IPS-18c (cell line): Measurements from ENCODE around the gene PLXDC2.

Experiments
- H3K4me3 ChIP-seq: 2 replicates; pipeline ENCODE4 v1.7.0; 2013; ENCODE audit warnings: low read depth, mild to moderate bottlenecking, low read length, moderate library complexity; ENCODE audit not compliant: insufficient read depth
- H3K9me3 ChIP-seq: one replicate; pipeline ENCODE4 v1.6.1; 2013; ENCODE audit warnings: mild to moderate bottlenecking, low read length, moderate library complexity; ENCODE audit not compliant: control insufficient read depth, insufficient read depth

PLXDC2 gene

DNA sequence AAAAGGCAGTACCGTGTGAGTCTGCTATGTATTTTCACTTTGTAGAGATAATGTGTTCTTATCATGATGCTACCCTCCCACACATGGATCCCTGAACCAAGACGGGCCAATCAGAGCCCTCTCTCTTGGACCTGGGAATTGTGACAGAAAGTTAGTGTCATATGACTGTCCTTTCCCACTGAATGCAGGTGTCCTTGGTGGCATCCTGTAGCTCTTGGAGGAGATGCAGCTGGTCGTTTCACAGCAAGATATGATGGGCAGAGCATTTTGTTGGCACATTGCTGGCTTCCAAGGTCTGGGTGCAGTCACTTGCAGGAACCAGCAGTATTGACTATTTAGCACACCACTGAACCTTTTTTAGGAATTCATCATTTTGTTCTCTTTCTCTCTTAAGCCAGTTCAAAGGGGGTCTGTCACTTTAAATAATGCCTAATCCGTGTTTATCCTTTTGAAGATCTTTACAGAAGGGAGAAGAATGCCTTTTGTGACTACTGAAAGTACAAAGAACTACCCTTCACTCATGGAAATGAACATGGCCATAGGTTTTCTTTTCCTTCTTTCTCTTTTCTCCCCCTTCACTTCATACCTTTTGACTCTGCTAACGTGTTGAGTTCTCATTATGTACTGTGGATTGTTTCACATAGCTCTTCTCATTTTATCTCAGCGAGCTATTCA, 125.1 kb downstream of the PLXDC2 start:
- Histone ChIP-seq H3K9me3 (no peaks in the 10 kb centered on the region), H3K4me3 (no peak overlapping the region)

DNA sequence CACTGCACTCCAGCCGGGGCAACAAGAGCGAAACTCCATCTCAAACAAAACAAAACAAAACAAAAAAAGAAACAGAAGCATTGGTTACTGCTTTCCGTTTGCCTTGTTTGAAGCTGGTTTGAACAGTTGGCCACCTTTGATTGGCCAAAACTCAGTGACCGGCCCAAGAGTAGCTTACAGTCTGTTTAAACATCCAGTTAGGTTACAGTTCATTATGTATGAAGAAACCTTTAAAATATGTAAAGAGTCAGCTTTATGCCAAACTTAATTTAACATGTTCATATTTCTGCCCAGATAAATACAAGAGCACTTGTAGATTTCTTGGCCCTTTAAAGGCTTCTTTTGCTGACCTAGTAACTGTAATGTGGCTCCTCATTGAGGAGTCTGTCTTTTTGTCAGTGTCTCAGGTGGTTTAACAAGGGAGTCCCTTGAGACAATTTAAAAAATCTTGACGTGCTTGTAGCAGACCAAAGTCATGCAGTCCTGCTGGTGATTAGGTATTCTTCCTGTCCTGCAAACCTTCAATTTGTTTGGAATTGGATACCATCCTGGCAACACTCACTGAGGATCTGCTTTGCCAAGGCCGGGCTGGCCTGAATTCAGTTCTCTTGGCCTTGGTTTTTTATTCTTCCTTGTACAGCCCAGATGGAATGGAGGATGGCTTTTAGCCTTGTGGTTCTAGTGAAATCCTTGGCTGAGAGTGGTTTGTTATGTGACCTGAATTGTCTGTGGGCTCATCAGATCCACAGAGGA, 128.9 kb downstream of the PLXDC2 start:
- Histone ChIP-seq H3K9me3 (no peaks in the 10 kb centered on the region), H3K4me3 (no peak overlapping the region)

DNA sequence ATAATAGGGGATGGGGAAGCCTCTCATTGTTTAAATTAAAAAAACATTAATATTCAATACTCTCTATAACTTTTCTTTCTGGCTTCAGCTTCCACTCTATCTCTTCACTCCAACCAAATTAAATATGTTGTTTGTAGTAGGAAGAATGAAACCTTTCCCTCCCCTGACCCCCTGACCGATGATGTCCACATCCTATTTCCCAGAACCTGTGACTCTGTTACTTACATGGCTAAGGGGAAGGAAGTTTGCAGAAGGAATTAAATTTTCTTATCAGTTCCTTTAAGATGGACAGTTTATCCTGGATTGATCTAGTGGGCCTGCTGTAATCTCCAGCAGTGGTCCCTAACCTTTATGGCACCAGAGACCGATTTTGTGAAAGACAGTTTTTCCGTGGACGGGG, 130.0 kb downstream of the PLXDC2 start:
- Histone ChIP-seq H3K4me3 (no peak overlapping the region), H3K9me3 (no peaks in the 10 kb centered on the region)

DNA sequence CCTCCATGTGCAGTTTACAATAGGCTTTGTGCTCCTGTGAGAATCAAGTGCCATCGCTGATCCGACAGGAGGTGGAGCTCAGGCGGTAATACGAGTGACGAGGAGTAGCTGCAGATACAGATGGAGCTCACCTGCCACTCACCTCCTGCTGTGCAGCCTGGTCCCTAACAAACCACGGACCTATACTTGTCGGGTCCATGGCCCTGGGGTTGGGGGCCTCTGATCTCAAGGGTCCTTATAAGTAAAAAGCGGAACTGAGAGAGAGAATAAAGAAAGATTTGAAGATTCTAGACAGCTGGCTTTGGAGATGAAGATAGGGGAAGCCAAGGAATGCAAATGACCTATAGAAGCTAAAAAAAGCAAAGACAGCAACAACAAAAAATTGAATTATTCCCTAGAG, 130.6 kb downstream of the PLXDC2 start:
- Histone ChIP-seq H3K9me3 (no peaks in the 10 kb centered on the region), H3K4me3 (no peak overlapping the region)

DNA sequence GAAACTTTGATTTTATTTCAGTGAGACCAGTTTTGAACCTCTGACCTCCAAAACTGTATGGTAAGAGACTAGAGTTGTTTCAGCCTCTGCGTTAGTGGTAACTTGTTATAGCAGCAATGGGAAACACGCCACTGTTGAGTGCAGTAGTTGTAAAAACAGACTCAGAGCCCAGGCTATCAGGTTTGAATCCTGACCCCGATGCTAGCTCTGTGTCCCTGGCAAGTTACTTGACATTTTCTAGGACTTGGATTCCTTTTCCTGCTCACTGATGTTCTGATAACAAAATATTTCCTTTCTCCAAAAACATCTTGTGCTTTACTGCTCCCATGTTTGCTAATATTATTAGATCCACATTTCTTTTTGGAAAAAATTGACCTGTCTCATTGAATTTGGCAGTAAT, 131.0 kb downstream of the PLXDC2 start:
- no peaks in the 10 kb centered on the region for H3K9me3 ChIP-seq
- H3K4me3 ChIP-seq = no peak overlapping the region

DNA sequence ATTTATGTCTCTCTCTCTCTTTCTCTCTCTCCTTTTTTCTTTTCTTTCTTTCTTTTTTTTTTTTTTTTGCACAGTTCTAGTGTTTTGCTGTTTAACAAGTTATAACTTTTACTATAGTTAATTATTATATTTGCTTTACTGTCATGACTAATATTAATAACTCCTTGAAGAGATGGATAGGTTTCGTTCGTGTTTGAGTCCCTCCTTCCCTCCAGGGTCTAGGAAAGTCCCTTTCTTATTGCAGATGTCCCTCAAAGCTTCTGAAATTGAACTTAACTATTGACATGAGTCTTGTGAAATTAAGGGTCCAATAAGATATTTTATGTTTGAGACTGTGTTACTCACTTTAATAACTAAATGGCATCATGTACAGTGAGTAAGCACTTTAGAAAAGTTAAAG, 131.4 kb downstream of the PLXDC2 start:
- Histone ChIP-seq H3K4me3 (no peak overlapping the region), H3K9me3 (no peaks in the 10 kb centered on the region)

DNA sequence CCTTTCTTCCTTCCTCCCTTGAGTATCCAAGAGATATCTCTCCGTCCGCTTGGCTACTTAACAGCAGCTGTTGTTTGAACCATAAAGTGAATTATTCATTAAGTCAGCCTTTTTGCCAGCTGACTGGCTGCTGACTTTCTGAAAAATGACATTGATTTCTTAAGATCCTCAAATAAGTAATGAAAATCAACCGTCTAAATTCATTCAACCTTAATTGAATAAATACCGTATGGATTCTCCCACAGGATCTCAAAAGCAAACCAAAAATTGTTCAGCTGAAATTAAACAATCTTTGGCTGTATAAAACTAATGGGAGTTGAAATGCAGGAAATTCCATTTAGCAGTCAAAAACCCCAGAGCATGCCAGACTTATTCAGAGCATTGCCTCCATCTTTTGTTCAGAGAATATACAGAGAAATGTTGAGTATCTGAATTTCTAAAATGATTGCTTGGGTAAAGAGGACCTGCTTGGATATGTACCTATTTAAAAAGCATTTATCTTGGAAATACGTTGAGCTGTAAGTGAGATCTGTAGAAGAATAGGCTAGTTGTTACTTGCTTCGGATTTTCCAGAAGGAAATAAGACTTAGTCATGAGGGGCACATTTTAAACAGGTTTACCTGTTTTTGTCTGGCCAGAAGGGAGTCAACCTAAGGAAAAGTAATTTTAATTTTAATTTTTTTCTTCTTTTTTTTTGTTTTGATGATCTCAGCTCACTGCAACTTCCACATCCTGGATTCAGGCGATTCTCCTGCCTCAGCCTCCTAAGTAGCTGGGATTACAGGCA, 136.2 kb downstream of the PLXDC2 start:
- H3K4me3 ChIP-seq = no peak overlapping the region
- no peaks in the 10 kb centered on the region for H3K9me3 ChIP-seq

DNA sequence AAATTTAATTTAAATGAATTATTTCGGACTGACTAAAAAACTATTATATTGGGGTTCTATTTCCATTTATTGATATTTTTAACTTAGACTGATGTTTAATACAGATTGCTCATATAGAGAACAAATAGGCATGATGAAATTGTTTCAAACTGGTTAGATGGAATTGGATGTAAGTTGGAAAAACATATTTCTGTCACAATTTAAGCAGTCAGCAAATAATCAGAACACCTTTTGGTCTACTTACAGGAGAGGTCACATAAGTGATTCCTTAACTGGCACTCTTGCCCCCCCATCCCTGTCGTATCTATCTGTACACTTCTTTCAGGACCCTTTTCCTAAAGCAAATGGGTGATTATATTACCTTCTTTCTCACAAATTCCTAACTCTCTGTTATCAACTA, 138.4 kb downstream of the PLXDC2 start:
- Histone ChIP-seq H3K9me3 (no peaks in the 10 kb centered on the region), H3K4me3 (no peak overlapping the region)

DNA sequence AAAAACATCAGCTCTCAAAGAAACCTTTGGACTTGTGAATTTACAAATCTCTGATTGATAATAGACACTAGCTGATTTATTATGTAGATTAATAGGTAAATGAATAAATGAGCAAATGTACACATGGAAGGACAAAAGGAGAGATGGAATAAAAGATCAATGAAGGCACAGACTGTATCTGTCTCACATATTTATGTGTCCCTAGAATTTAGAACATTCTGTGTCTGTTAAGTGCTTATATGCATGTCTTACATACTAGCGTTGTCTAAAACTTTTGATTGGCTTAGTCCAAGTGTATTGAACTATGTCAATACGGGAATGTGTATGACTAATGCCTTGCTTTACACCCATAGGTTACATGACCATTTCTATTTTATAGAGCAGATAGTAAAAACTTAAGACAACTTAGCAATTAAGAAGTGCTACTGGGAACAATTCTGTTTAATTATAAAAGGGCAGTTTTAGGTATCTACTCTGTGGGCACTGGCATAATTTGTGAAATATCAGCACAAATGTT, 140.3 kb downstream of the PLXDC2 start:
- Histone ChIP-seq H3K4me3 (no peak overlapping the region), H3K9me3 (no peaks in the 10 kb centered on the region)

DNA sequence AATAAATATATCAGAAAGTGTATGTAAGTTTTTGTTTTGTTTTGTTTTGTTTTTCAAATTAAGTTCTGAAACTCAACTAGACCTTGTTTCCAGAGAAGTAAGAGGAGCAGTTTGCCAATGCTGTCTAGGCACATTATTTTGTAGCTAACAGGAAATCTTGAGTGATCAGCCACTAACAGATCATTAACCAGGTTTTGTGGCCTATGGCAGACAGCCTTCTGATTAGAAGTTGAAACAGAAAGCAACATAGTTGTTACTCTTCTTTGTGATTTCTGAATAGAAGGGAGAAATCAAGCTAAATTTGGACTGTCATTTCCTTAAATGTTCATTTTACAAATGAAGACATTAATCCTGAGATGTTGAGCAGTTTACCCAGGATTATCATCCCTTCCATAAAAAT, 142.6 kb downstream of the PLXDC2 start:
- Histone ChIP-seq H3K4me3 (no peak overlapping the region), H3K9me3 (no peaks in the 10 kb centered on the region)

DNA sequence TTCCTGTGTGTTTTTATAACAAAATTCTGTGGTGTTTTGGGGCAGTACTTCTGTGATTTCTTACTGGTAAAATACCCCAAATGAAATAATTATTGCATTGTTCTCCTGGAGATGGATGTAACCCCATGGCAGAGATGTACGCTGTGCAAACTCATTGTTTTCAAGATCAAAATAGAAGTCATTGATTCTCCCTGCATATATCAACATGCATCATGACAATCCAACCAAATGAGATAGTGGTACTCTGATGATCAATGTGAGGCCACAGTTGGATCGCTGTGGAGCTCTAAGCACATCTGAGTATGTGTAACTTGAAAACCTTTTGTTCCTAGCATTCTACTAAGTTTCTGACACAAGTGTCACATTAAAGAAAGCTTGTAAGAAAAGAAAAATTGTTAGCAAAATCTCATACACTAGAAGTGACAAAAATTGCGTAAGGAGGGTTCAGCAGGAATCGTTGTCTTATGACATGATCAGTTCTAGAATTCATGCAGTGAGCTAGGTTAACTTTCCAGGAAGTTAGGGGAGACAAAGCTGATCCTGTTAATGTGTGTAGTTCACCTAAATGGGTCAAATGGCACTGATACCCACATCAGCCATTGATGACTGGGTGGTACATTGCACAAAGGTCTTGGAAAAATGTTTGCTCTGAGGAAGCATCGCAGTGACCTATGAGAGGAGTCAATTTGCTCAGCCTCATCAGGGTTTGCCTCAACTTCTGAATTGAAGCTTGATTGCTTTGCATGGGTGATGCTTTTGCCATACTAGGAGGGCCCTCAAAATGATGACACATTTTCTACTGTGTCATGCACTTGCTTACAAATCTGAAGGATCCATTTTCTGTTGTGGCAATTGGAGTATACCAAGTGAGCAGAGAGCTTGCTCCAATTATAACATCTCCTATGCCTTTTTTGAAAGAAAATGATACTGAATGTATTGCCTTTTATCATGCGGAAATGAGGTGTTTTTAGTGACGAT, 145.1 kb downstream of the PLXDC2 start:
- Histone ChIP-seq H3K4me3 (no peak overlapping the region), H3K9me3 (no peaks in the 10 kb centered on the region)

DNA sequence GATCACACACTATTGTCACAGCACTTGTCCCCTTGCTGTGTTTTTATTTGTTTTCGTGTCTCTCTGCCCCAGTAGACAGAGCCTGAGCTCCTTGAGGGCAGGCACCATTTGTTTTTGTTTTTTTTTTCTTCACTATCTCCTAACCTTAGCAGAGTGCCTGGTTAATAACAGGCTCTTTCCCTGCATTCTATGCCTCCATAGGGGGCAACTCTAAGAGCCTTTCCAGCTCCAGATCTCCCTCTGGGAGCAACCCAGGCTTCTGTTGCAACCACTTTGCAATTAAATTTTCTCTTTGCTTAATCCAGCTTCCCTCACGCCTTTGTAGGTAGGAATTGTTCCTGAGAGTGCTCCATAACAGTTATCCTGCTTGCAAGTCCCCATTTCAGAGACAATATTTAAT, 148.4 kb downstream of the PLXDC2 start:
- no peak overlapping the region for H3K4me3 ChIP-seq
- H3K9me3 ChIP-seq = no peaks in the 10 kb centered on the region

DNA sequence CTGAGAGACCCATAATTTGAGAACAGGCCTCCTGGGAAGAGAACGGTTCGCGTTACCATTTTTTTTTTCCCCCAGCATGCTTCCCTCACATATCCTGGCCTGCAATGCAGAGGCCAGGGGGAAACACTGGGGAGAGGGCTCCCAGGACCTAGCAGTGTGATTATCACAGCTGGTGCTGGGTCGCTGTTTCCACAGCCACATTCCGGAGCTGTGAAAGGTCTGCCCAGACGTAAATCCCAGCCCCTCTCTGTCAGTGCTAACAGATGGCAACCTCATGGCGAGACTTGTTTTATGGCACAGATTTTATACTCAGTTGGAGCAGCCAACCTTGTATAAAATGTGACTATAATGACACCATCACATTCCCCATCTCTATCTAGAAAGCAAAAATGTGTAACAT, 150.5 kb downstream of the PLXDC2 start:
- no peak overlapping the region for H3K4me3 ChIP-seq

DNA sequence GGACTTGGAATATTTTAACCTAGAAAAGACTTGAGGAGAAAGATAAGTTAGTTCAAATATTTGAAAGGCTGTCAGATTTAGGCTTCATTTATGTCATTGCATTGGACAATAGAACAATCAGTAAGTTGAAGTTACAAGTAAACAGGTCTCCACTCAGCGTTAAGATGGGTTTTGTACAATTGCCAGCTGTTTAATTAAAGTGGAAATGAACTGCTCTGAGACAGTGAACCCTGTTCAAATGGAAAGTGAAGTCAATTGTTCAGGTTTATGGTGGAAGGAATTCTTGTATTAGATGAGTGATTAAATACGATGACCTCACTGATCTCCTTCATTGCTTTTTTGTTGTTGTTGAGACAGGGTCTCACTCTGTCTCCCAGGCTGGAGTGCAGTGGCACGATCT, 151.7 kb downstream of the PLXDC2 start:
- H3K4me3 ChIP-seq = no peak overlapping the region

More for the DNA sequence above, 150.5 kb downstream of the PLXDC2 start:
- no peaks in the 10 kb centered on the region for H3K9me3 ChIP-seq

DNA sequence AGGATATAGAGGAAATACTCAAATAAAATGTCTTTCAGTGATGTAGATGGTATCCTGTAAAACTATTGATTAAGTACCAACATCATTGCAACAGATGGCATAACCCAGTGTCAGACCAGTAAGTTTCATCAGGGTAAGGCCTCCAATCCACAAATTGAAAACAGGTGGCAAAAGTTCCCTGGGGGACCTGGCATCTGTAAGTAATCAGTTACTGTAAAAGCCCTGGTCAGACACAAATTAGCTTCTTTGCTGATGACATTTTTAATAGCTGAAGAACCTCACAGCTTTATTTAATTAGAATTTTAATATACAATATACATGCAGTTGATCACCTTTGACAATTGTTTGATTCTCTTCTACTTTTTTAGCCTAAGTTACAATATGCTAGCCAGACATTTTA, 152.5 kb downstream of the PLXDC2 start:
- Histone ChIP-seq H3K9me3 (no peaks in the 10 kb centered on the region), H3K4me3 (no peak overlapping the region)

More for the DNA sequence above, 151.7 kb downstream of the PLXDC2 start:
- H3K9me3 ChIP-seq = no peaks in the 10 kb centered on the region

DNA sequence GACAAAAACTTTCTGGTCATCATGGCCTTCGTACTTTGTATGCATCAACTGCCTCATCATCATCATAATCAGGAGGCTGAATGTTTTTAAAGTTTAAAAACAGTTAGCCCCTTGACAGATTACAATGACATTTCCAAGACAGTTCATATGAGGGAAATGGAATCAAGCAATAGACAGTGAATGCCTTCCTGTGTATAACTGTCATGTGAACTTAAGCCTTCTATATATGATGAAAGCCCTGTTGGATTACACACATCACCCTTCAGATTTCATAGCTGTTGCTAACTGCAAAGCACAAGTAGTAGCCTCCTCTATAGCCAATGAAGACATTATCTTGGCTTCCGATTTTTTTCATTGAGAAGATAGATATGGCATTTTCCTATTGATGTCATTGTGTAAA, 154.0 kb downstream of the PLXDC2 start:
- no peaks in the 10 kb centered on the region for H3K9me3 ChIP-seq
- H3K4me3 ChIP-seq = no peak overlapping the region

DNA sequence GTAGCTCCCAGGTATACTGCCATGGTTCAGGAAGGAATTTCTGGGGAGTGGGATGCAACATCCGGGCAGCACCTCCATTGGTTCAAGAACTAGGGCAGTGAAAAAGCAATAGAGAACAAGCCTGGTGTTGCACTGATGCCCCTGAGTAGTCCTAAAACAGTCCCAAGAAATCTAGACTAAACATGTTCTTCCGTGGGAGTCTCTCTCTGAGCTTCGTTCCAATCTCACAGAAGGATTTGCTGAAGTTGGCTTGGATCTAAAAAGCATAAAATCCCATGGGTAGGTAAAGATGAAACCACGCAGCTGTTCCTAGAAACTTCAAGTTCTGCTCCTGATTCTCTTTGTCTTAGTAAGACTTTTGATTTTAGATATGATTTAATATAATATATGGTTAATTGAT, 154.5 kb downstream of the PLXDC2 start:
- Histone ChIP-seq H3K4me3 (no peak overlapping the region), H3K9me3 (no peaks in the 10 kb centered on the region)
